Measurements from ENCODE around the gene CTNNA2. TPM values are rescaled to one million over a fixed set of nuclear protein-coding genes. Genes with fewer than 3 reads are reported as not detected.

CTNNA2 gene
- total and polyA plus RNA-seq, 11 donors: 0.20 to 0.81 TPM; not detected in 9

- Histone ChIP-seq H3K36me3 (no peaks in the 10 kb centered on the region), H3K27ac (no peak overlapping the region), H3K4me1 (peaks cover 0 to 4% (median 0%) of the 10 kb centered on the region in 12 donors), H3K4me3 (no peak overlapping the region), H3K27me3 (no peaks in the 10 kb centered on the region), H3K9me3 (no peaks in the 10 kb centered on the region)
- TF ChIP-seq CTCF (IDR thresholded peaks at IDR 0.05) (no peak), POLR2A (IDR thresholded peaks at IDR 0.05) (no peak)
- WGBS, 4 donors: 79 to 84% (median 81%) methylated on average over 3 of the region's 3 CpGs
- no peak for DNase-seq
- ATAC-seq: no peak
- intact Hi-C loops (cut with DNase I): no loop called here
Observed at GRCh38 chr2:79950526-79950925, 437.7 kb downstream of the CTNNA2 start.

GRCh38 chr2:79952616-79953015 is 439.8 kb downstream of the CTNNA2 start:
- Histone ChIP-seq H3K36me3 (no peaks in the 10 kb centered on the region), H3K27ac (no peak overlapping the region), H3K9me3 (no peaks in the 10 kb centered on the region), H3K27me3 (no peaks in the 10 kb centered on the region), H3K4me3 (no peak overlapping the region), H3K4me1 (no peaks in the 10 kb centered on the region)
- intact Hi-C loops (cut with DNase I): no loop called here
- ATAC-seq: no peak
- no peak for DNase-seq
- WGBS, 4 donors: 76 to 79% (median 78%) methylated on average over 3 of the region's 3 CpGs
- TF ChIP-seq POLR2A (IDR thresholded peaks at IDR 0.05) (no peak), CTCF (IDR thresholded peaks at IDR 0.05) (no peak)

- Histone ChIP-seq H3K27me3 (no peaks in the 10 kb centered on the region), H3K27ac (no peak overlapping the region), H3K9me3 (no peaks in the 10 kb centered on the region), H3K4me3 (no peak overlapping the region), H3K4me1 (no peaks in the 10 kb centered on the region), H3K36me3 (no peaks in the 10 kb centered on the region)
- intact Hi-C loops (cut with DNase I): no loop called here
- ATAC-seq (no peak), DNase-seq (no peak)
- TF ChIP-seq POLR2A (IDR thresholded peaks at IDR 0.05): no peak
- no peak for TF ChIP-seq CTCF (IDR thresholded peaks at IDR 0.05)
Observed at GRCh38 chr2:79960035-79960434, 447.2 kb downstream of the CTNNA2 start.

GRCh38 chr2:79960519-79960918 is 447.7 kb downstream of the CTNNA2 start:
- H3K27ac ChIP-seq: no peak overlapping the region
- H3K4me3 ChIP-seq: no peak overlapping the region
- DNase-seq (no peak), ATAC-seq (no peak)
- H3K36me3 ChIP-seq: no peaks in the 10 kb centered on the region
- H3K27me3 ChIP-seq: no peaks in the 10 kb centered on the region
- intact Hi-C loops (cut with DNase I): no loop called here
- no peak for TF ChIP-seq CTCF (IDR thresholded peaks at IDR 0.05)
- TF ChIP-seq POLR2A (IDR thresholded peaks at IDR 0.05): no peak
- 61 to 75% (median 66%) methylated on average over 4 of the region's 4 CpGs for WGBS, 4 donors
- H3K9me3 ChIP-seq: no peaks in the 10 kb centered on the region
- H3K4me1 ChIP-seq: no peaks in the 10 kb centered on the region
